ENCODE measurements around the gene RIT2. TPM values are rescaled to one million over a fixed set of nuclear protein-coding genes. Genes with fewer than 3 reads are reported as not detected.

The RIT2 gene
- total RNA-seq, 1 donor from 2014 or later = not detected

DNA sequence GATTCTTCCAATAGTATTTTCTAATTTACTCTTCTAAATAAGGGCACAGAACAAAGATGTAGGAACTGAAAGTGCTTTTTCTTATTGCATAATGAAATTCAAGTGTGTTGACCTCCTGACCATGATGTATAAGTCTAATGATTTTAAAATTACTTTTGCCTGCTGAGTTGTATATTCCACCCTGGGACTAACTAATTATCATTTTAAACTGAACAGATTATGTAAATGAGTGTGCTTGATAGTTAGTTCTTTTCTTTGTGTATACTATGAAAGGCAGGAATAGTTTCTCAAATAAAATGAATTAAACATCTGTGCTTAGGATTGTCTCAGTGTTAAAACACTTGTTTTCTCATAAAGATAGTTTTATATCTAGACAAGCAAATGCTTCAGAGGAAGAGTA is 284.5 kb downstream of the RIT2 start:
- H3K27me3 Mint-ChIP-seq (ENCODE audit: unreplicated experiment) = no peaks in the 10 kb centered on the region
- H3K36me3 Mint-ChIP-seq (ENCODE audit: low read depth, unreplicated experiment) = no peaks in the 10 kb centered on the region
- H3K9me3 Mint-ChIP-seq (ENCODE audit: unreplicated experiment) = no peaks in the 10 kb centered on the region
- no peak overlapping the region for H3K27ac Mint-ChIP-seq (ENCODE audit: unreplicated experiment)
- no peak for DNase-seq (ENCODE audit: low spot score)
- TF ChIP-seq, protein P1, sequence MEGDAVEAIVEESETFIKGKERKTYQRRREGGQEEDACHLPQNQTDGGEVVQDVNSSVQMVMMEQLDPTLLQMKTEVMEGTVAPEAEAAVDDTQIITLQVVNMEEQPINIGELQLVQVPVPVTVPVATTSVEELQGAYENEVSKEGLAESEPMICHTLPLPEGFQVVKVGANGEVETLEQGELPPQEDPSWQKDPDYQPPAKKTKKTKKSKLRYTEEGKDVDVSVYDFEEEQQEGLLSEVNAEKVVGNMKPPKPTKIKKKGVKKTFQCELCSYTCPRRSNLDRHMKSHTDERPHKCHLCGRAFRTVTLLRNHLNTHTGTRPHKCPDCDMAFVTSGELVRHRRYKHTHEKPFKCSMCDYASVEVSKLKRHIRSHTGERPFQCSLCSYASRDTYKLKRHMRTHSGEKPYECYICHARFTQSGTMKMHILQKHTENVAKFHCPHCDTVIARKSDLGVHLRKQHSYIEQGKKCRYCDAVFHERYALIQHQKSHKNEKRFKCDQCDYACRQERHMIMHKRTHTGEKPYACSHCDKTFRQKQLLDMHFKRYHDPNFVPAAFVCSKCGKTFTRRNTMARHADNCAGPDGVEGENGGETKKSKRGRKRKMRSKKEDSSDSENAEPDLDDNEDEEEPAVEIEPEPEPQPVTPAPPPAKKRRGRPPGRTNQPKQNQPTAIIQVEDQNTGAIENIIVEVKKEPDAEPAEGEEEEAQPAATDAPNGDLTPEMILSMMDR (IDR thresholded peaks at IDR 0.05; ENCODE audit: unreplicated experiment) = no peak
- H3K4me3 Mint-ChIP-seq (ENCODE audit: unreplicated experiment) = no peak overlapping the region
- peaks cover 3% of the 10 kb centered on the region for H3K4me1 Mint-ChIP-seq (ENCODE audit: unreplicated experiment)

DNA sequence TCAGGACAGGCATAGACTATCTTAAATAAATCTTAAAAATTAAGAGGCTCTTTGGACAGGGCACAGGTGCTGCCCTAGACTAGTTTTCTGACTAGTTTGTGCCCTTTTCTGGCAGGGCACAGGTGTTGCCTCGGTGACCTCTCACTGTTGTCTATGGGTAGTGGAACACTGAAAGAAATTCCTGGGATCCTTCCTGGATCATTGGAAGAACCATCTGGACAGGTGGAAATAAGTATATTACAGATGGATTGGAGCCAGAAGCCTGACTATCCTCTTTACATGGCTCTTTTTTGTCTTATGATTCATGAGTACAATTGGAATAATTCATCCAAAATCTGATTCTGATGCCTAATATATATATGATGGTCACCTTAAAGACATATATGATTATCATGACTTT is 286.6 kb downstream of the RIT2 start:
- no peak for DNase-seq (ENCODE audit: low spot score)
- TF ChIP-seq, protein P1 (IDR thresholded peaks at IDR 0.05; ENCODE audit: unreplicated experiment) = no peak
- no peak overlapping the region for H3K27ac Mint-ChIP-seq (ENCODE audit: unreplicated experiment)
- peaks cover 3% of the 10 kb centered on the region for H3K4me1 Mint-ChIP-seq (ENCODE audit: unreplicated experiment)
- H3K4me3 Mint-ChIP-seq (ENCODE audit: unreplicated experiment) = no peak overlapping the region
- no peaks in the 10 kb centered on the region for H3K9me3 Mint-ChIP-seq (ENCODE audit: unreplicated experiment)
- no peaks in the 10 kb centered on the region for H3K27me3 Mint-ChIP-seq (ENCODE audit: unreplicated experiment)
- H3K36me3 Mint-ChIP-seq (ENCODE audit: low read depth, unreplicated experiment) = no peaks in the 10 kb centered on the region

DNA sequence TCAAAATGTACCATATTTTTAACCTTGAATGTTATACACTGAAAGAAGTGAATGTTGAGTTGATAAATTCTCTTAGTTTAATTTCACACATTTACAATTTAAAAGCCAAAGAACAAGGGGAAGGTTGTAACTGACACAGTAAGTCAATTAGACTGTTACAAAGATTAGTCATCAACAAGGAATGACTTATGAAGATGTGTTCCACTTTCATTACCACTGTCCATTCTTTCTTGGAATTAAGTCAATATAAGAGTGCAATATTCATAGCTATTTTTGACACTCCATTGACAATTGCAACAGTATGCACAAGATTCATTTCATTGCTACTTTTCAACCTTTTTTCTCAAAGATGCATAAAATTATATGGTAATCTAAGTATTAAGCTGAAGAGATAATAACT is 291.3 kb downstream of the RIT2 start:
- H3K27ac Mint-ChIP-seq (ENCODE audit: unreplicated experiment) = no peak overlapping the region
- DNase-seq (ENCODE audit: low spot score) = no peak
- no peak overlapping the region for H3K4me3 Mint-ChIP-seq (ENCODE audit: unreplicated experiment)
- TF ChIP-seq, protein P1 (IDR thresholded peaks at IDR 0.05; ENCODE audit: unreplicated experiment) = no peak
- no peaks in the 10 kb centered on the region for H3K27me3 Mint-ChIP-seq (ENCODE audit: unreplicated experiment)
- no peaks in the 10 kb centered on the region for H3K36me3 Mint-ChIP-seq (ENCODE audit: low read depth, unreplicated experiment)
- no peaks in the 10 kb centered on the region for H3K9me3 Mint-ChIP-seq (ENCODE audit: unreplicated experiment)
- H3K4me1 Mint-ChIP-seq (ENCODE audit: unreplicated experiment) = no peaks in the 10 kb centered on the region

DNA sequence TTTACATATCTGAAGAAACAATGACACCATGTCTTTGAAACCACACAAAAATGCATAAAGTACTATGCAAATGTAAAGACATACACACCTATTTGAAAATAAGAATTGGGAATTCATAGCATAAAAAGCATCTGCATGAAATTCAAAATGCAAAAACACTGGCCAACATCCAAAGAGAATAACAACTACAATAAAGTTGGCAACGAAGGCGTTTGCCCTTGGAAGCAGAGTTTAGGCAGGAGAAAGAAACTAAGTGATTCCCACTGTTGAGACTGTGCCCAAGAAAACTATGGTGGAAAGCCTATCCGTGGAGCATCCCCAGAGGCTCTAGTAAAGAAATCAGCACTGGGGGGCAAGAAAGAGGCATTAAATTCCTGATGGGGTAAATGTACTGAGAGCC is 292.8 kb downstream of the RIT2 start:
- Mint-ChIP-seq H3K4me3 (ENCODE audit: unreplicated experiment) (no peak overlapping the region), H3K9me3 (ENCODE audit: unreplicated experiment) (no peaks in the 10 kb centered on the region), H3K27ac (ENCODE audit: unreplicated experiment) (no peak overlapping the region), H3K27me3 (ENCODE audit: unreplicated experiment) (no peaks in the 10 kb centered on the region), H3K36me3 (ENCODE audit: low read depth, unreplicated experiment) (no peaks in the 10 kb centered on the region), H3K4me1 (ENCODE audit: unreplicated experiment) (no peaks in the 10 kb centered on the region)
- DNase-seq (ENCODE audit: low spot score) = no peak
- TF ChIP-seq, protein P1 (IDR thresholded peaks at IDR 0.05; ENCODE audit: unreplicated experiment) = no peak

DNA sequence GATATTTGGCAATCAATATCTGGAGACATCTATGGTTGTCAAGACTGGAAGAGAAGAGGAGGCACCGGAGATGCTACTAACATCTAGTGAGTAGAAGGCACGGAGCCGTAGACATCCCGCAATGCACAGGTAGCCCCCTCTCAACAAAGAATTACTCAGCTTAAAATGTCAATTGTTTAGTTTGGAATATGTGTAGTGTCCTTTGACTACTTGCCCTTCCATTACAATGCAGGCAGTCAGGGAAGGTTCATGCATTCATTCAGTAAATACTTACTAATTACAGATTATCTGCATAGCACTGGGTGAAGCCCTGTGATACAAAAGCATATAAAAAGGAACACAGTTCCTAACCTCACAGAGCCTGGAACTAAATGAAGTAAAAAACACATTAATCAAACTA is 294.0 kb downstream of the RIT2 start:
- H3K36me3 Mint-ChIP-seq (ENCODE audit: low read depth, unreplicated experiment) = no peaks in the 10 kb centered on the region
- H3K4me1 Mint-ChIP-seq (ENCODE audit: unreplicated experiment) = no peaks in the 10 kb centered on the region
- no peaks in the 10 kb centered on the region for H3K27me3 Mint-ChIP-seq (ENCODE audit: unreplicated experiment)
- TF ChIP-seq, protein P1 (IDR thresholded peaks at IDR 0.05; ENCODE audit: unreplicated experiment) = no peak
- DNase-seq (ENCODE audit: low spot score) = no peak
- H3K27ac Mint-ChIP-seq (ENCODE audit: unreplicated experiment) = no peak overlapping the region
- H3K9me3 Mint-ChIP-seq (ENCODE audit: unreplicated experiment) = no peaks in the 10 kb centered on the region
- H3K4me3 Mint-ChIP-seq (ENCODE audit: unreplicated experiment) = no peak overlapping the region
